ENCODE results near the gene CST2.
"Not testable (repeated sequence)": the region's sequence is repeated elsewhere in the genome, so short reads cannot be mapped to it uniquely, and the experiment has no call there.

CST2 gene

DNA sequence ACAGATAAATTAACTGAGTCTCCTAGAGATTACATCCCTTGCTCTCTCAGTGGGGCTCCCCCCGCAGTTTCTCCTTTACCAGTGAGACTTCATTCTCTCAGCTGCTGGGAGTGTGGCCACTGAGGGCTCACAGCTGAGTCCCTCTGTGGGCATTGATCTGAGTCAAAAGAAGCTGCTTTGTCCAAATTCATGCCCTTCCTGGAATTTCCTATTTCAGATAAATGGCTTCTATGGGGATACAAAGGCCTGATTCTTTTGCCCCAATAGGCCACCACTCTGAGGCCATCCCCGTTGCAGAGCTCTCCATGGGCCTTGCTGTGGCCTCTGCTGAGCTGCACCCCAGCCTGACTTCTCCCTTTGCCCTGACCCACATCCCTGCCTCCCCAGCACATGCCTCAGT lies 43.0 kb upstream of the CST2 start:
- no peak overlapping the region for H3K4me3 ChIP-seq (replicated peaks; ENCODE audit: low read depth, low read length)
- DNase-seq (ENCODE audit: low read depth): no peak

DNA sequence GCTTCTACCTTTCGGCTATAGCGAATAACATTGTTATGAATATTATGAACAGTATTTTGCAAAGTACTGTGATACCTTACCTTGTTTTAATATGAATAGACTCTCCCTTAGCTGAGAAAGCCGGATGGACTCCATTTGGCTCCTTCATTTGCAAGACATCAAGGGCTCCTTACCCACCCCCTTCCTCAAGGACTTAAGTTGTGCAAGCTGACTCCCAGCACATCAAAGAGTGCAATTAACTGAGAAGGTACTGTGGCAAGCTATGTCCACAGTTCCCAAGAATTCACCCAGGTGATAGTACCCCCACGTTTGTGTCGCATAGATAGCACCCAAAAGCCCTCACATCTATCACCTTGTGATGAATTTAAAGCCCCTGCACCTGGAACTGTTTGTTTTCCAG lies 41.8 kb upstream of the CST2 start:
- no peak for DNase-seq (ENCODE audit: low read depth)
- no peak overlapping the region for H3K4me3 ChIP-seq (replicated peaks; ENCODE audit: low read depth, low read length)
- TF ChIP-seq, protein P1, sequence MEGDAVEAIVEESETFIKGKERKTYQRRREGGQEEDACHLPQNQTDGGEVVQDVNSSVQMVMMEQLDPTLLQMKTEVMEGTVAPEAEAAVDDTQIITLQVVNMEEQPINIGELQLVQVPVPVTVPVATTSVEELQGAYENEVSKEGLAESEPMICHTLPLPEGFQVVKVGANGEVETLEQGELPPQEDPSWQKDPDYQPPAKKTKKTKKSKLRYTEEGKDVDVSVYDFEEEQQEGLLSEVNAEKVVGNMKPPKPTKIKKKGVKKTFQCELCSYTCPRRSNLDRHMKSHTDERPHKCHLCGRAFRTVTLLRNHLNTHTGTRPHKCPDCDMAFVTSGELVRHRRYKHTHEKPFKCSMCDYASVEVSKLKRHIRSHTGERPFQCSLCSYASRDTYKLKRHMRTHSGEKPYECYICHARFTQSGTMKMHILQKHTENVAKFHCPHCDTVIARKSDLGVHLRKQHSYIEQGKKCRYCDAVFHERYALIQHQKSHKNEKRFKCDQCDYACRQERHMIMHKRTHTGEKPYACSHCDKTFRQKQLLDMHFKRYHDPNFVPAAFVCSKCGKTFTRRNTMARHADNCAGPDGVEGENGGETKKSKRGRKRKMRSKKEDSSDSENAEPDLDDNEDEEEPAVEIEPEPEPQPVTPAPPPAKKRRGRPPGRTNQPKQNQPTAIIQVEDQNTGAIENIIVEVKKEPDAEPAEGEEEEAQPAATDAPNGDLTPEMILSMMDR (IDR thresholded peaks at IDR 0.05; ENCODE audit: low read length, missing control alignments): no peak

More for the DNA sequence above, 43.0 kb upstream of the CST2 start:
- TF ChIP-seq, protein P1 (IDR thresholded peaks at IDR 0.05; ENCODE audit: low read length, missing control alignments): no peak

DNA sequence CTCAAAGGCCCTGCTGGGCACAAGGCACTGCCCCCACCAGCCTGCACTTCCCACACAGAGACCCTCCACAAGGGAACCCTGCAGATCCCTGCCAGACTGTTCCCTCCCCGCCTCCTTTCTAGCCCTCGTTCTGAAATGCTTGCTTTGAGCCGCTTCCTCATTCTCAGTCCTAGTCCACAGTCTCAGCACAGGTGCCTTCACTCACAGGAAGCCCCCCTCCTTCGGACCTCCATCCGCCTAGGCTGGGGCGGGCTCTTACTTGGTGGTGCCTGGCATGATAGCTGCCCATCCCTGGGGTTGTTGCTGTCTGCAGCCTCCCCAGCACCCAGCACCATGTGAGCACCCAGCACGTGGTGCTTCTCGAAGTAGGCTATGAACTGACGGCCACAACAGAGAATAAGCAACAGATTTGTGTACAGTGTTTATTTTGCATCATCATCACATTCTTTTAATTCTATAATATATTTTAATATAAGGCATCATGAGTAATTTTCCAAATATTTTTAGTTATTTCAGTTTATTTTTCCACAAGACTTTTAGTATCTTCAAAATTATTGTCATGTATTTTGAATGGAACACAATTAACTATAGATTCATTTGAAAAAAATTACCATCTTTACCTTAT lies 40.7 kb upstream of the CST2 start:
- DNase-seq (ENCODE audit: low read depth): no peak
- TF ChIP-seq, protein P1 (IDR thresholded peaks at IDR 0.05; ENCODE audit: low read length, missing control alignments): no peak
- H3K4me3 ChIP-seq (replicated peaks; ENCODE audit: low read depth, low read length): no peak overlapping the region

DNA sequence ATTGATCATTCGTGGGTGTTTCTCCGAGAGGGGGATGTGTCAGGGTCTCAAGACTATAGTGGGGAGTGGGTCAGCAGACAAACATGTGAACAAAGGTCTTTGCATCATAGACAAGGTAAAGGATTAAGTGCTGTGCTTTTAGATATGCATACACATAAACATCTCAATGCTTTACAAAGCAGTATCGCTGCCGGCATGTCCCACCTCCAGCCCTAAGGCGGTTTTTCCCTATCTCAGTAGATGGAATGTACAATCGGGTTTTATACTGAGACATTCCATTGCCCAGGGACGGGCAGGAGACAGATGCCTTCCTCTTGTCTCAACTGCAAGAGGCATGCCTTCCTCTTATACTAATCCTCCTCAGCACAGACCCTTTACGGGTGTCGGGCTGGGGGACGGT lies 34.2 kb upstream of the CST2 start:
- H3K4me3 ChIP-seq (replicated peaks; ENCODE audit: low read depth, low read length); DNase-seq (ENCODE audit: low read depth): not testable (repeated sequence)

DNA sequence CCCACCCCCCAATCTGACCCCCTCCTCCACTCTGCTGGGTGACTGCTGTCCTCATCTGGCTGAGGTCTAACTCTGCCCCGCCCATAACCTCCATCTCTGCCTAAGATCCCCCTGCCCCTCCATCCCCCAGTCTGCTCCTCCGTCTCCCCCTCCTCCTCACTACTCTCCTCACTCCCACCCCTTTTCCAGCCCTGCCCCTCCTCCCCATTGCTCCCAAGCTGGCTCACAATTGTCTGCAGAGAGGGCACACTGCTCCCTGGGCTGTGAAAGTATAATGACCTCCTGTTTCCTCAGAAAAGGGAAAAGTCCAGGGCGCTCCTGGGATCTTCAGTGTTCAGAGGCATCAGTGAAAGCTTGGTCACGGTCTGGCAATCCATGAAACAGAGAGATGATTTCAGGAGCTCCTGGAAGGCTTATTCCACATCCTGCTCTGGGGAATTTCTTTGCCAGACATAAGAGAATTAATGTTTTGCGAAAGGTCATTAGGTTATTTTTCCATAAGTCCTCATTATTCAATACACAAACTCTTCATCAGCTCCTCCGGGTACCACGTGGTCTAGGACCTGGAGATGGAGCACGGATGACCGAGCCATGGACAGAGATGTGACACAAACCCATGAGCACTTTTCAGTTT lies 31.6 kb upstream of the CST2 start:
- DNase-seq (ENCODE audit: low read depth): no peak
- TF ChIP-seq, protein P1 (IDR thresholded peaks at IDR 0.05; ENCODE audit: low read length, missing control alignments): no peak
- no peak overlapping the region for H3K4me3 ChIP-seq (replicated peaks; ENCODE audit: low read depth, low read length)

DNA sequence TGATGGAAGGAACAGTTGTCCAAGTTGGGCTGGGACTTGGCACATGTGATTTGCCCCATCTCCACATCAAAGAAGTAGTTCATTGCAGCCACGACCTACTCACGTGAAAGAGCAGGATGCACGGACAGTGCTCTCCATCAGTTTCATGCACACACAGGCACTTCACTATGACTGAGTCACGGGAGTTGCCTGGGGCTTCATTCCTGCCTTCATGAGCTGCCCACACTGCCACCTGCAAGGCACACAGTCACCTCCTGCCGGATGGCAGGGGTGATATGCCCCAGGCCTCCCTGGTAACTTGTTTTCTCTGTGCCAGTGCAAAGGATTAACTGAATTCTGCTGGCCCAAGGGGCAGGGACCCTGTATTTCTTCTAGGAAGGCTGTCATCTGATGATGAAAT lies 30.2 kb upstream of the CST2 start:
- DNase-seq (ENCODE audit: low read depth): no peak
- TF ChIP-seq, protein P1 (IDR thresholded peaks at IDR 0.05; ENCODE audit: low read length, missing control alignments): no peak
- no peak overlapping the region for H3K4me3 ChIP-seq (replicated peaks; ENCODE audit: low read depth, low read length)

DNA sequence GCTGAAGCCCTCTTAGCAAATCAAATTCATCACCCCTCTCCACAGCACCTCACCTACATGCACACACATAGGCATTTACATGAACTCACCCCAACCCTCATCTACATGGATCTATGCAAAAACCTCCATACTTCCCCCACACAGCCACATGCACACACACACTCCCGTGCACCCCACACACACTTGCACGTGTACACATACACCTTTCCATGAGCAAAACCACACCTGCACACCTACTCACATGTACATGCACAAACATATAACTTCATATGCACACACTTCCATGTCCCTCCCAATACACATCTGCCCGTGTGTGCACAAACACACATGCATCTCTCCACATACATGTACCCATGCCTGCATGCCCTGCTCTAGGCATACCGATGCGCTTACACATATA lies 29.7 kb upstream of the CST2 start:
- H3K4me3 ChIP-seq (replicated peaks; ENCODE audit: low read depth, low read length): no peak overlapping the region
- TF ChIP-seq, protein P1 (IDR thresholded peaks at IDR 0.05; ENCODE audit: low read length, missing control alignments): no peak
- no peak for DNase-seq (ENCODE audit: low read depth)
